22Rv1 (cell line): ENCODE data around the gene TEX28.
"Not testable (repeated sequence)": the region's sequence is repeated elsewhere in the genome, so short reads cannot be mapped to it uniquely, and the experiment has no call there.

Experiments
- ZFX ChIP-seq: fragments of 450-650 bp; IDR thresholded peaks from 2 replicates; pipeline ENCODE4 v1.6.1; 2017; ENCODE audit warnings: antibody characterized with exemption, borderline replicate concordance
- TF ChIP-seq, protein P1 (sequence below): fragments of 450-650 bp; IDR thresholded peaks from 2 replicates; pipeline ENCODE4 v1.5.1; 2017; ENCODE audit warnings: mild to moderate bottlenecking

DNA sequence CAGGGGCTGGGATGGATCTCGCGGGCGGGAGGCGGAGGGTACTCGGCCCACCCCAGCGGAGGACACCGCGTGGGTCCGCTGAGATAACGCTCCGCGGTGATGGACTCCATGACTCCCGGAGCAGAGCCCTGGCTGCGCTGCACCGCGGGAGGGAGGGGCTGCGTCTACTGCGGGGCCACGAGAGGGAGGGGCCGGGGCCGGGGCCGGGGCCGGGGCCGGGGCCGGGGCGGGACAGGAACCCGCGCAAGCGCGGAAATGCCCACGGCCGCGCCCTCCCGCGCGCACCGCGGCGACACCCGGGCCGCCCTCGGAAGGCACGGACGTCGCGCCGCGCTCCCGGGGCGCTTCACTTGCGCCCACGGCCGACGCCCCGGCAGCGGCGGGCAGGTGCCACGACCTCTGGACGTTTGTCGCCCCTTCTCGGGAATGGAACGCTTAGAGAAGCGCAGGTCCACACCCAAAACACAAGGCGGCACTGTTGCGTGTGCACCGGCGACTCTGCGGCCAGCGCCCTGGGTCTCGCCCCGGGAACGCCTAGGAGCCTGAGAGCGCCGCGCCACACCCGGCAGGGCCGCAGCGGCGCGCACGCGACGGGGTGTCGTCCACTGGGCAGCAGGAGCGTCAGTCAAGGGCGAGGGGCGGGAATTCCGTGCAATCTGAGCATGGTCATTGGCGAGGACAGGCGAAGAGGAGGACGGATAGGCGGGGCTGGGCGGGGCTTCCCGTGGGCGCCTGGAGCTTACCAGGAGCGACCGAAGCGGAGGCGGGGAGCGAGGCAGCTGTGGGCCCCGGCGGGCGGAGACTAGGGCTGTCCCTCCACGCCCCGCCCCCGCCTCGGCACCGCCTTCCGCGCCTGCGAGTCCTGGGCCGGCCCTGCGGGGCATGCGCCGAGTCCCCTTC is 46.7 kb upstream of the TEX28 start:
- TF ChIP-seq, protein P1, sequence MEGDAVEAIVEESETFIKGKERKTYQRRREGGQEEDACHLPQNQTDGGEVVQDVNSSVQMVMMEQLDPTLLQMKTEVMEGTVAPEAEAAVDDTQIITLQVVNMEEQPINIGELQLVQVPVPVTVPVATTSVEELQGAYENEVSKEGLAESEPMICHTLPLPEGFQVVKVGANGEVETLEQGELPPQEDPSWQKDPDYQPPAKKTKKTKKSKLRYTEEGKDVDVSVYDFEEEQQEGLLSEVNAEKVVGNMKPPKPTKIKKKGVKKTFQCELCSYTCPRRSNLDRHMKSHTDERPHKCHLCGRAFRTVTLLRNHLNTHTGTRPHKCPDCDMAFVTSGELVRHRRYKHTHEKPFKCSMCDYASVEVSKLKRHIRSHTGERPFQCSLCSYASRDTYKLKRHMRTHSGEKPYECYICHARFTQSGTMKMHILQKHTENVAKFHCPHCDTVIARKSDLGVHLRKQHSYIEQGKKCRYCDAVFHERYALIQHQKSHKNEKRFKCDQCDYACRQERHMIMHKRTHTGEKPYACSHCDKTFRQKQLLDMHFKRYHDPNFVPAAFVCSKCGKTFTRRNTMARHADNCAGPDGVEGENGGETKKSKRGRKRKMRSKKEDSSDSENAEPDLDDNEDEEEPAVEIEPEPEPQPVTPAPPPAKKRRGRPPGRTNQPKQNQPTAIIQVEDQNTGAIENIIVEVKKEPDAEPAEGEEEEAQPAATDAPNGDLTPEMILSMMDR = not testable (repeated sequence)
- not testable (repeated sequence) for TF ChIP-seq ZFX
